ENCODE results near the gene LYRM4.
A peak's percentile ranks its signal among the peaks of the same experiment; 100 is the strongest.

The LYRM4 gene

GRCh38 chr6:5260661-5261544 is at the start of gene LYRM4, which contains the start of gene FARS2:
LYRM4 (minus strand) TSS chr6:5260950; CDS start chr6:5260733, 217 bp downstream.
FARS2 (plus strand) TSS chr6:5261513.
- peak; percentile 87 for DNase-seq

DNA sequence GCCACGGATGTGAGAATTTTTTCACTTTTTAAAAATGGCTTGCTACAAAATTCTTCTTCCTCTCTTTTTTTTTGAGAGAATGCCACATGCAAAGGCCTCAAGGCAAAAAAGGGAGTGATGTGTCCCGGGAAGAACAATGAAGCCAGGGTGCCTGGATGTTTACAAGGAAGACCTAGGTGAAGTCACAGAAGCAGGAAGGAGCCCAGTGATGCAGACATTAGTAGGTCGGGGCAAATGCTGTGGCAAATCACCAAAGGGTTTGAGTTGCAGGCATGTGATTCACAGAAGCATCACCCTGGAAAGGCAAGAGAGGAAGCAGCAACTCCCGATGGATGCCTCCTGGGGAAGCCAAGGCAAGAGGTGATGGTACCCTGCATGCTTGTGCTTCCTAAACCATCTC is 47.3 kb upstream of the LYRM4 start:
- no peak for DNase-seq

GRCh38 chr6:5307058-5307457 is 46.3 kb upstream of the LYRM4 start:
- no peak for DNase-seq

- DNase-seq: no peak
These were observed 45.3 kb upstream of the LYRM4 start for GRCh38 chr6:5305968-5306626.

DNA sequence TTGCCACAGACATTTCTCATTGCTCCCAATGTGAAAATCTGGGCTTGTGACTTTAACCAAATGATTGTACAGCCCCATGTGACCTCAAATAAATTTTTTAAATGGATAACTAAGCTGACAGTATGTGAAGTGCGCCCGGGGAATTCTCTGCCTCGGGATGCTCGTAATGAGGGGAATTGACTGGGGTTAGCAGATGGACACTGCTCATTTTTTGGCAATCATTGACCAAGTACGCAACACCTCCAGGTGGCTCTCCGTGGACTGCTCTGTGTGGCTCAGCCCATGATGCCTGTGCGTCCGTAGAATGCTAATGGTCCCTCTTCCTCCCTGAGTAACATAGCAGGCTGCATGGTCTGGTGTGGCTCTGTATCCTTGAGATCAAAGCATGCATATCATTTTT is 42.9 kb upstream of the LYRM4 start:
- DNase-seq: no peak

GRCh38 chr6:5302995-5303622 is 42.4 kb upstream of the LYRM4 start:
- DNase-seq: peak; percentile 34

DNA sequence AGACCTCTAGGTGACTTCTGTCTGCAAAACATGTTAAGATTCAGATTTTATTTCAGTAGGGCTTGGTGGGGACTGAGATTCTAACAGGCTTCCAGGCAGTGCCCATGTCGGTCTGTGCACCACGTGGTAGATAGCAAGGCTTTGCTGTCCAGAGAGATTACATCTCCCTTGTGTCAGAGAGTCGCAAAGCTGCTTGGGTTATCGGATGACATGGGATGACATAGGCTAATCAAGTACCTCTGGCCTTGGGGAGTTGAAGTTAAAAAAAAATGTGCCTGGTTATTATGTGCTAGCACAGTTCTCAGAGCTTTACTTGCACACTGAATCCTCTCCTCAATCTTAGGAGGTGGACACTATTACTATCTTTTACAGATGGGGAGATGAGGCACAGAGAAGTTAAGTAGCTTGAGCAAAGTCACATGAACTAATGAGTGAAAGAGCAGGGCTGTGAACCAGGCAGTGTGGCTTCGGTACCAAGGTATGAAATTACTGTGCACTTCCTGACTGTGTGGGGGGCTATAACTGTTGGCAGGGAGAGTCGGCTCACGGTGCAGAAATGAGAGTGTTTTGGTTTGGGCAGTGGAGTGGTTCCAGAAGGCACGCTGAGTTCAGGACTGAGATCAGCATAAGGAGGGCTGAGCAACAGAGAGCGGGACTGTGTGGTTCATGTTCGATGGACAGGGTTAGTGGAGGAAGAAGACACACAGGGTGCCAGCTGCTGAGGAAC is 41.6 kb upstream of the LYRM4 start:
- peak; percentile 49 for DNase-seq

- DNase-seq: no peak
These were observed 39.5 kb upstream of the LYRM4 start for GRCh38 chr6:5300206-5300764.

GRCh38 chr6:5295623-5296022 is 34.9 kb upstream of the LYRM4 start:
- no peak for DNase-seq

GRCh38 chr6:5294392-5295211 is 33.9 kb upstream of the LYRM4 start:
- DNase-seq: peak; percentile 38

DNA sequence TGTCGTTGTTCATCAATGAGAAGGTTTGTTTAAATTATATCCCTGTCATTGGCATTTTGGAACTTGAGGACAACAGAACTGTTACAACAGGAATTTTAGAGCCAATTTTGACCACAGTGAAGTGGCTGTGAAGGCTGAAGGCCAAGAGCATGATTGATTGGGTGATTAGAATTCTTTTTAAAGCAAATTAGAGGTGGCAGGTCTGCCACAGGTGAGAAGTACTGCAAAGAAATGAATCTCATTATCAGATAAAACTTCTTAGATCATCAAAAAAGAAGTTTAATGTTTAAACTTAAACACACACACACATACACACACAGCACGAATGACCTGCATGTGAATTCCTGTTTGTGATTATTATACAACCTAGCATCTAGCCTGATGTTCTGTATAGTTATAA is 32.9 kb upstream of the LYRM4 start:
- DNase-seq: no peak

DNA sequence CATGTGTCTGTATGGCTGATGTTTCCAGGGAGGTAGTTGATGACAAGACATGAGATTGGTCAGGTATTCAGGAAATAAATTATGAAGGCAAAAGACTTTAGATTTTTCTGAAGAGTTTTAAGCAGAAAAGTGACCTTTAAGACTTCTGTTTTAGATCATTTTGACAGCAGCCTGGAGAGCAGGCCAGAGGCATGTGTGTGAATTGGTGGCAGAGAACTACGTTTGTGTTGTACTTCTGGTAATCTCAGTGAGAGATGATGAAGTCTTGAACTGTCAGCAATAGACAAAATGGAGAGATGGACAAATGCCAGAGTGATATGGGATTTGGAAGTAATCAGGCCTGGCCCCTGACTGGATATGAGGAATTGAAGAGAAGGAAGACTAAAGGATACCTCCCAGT is 31.4 kb upstream of the LYRM4 start:
- no peak for DNase-seq

GRCh38 chr6:5290500-5290899 is 29.8 kb upstream of the LYRM4 start:
- no peak for DNase-seq

GRCh38 chr6:5290097-5290496 is 29.3 kb upstream of the LYRM4 start:
- no peak for DNase-seq

- DNase-seq: no peak
These were observed 27.2 kb upstream of the LYRM4 start for GRCh38 chr6:5287966-5288297.

DNA sequence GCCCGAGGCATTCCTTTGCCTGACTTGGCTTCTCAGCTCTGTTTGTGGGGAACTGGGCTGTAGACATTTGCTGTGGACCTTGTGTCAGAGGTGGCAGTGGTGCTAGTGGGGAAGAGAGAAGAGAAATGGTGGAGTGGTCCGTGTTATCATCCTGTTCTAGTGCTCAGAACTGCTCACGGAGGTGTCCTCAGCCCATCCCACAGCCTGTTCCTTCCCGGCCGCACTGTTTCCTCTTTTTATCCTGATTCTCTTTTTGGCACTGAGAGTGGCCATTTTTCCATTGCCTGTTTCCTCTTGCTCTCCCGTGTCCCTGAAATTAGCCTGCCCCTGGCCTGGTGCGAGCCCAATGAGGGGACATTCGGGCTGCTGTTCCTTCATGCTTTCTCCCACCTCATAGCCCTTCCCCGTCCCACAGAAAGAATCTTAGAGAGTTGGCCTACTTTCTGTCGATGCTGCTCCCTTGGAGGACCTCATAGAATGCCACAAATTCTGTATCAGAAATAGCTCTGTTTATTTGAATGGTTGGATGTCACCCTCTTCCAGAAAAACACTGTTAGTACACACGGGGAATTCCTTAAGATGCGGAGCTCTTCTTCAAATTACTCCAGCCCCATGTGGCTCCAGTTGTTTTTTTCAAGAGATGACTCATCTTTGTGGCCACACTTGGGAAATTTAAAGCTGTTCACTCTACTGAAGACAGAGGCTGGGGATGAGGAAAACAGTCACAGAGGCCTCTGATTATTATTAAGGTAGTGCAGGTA is 26.6 kb upstream of the LYRM4 start:
- DNase-seq: no peak

- DNase-seq: no peak
These were observed 26.0 kb upstream of the LYRM4 start for GRCh38 chr6:5286780-5287179.

DNA sequence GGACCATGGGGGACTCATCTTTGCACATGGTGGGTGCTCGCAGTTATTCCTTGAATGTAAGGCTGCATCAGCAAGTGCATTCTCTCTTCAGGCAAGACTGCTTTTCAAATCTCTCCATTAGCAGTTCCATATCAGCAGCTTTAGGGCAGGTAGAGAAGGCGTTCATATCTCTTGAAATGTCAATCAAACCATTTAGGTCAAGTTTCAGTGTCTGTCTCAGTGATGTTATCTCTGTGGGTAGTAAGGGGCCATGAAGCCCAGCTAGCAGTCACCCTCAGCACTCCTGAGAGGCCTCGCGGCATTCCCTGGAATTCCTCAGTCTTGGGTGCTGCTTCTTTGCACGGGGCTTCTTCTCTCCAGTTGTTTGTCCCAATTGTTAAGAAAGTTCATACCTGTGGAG is 24.8 kb upstream of the LYRM4 start:
- no peak for DNase-seq

- no peak for DNase-seq
These were observed 24.3 kb upstream of the LYRM4 start for GRCh38 chr6:5285081-5285480.

GRCh38 chr6:5282191-5282623 is 21.5 kb upstream of the LYRM4 start:
- peak; percentile 24 for DNase-seq

DNA sequence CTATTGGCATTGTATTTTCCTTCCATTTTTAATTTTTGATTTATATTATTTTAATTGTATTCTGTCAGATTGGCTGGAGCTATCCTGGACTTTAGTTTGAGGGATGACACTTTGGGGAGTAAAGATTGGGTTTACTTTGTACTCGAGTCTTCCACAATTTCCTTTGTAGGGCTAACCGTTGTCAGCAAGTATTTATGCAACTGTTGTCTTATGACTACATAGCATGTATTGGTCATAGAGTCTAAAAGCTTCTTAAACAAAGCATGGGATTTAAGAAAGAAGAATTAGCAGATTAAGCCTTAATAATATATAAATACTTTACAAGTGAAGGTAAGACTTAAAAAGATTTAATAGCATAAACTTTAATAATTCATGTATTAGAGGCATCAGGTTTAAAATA is 20.2 kb upstream of the LYRM4 start:
- DNase-seq: no peak

Data from hematopoietic multipotent progenitor cell treated with erythropoietin and hydrocortisone succinate and interleukin-3 and kit ligand, for 8 days (in vitro differentiated cells).